Tibial artery (tissue), 4 donors: Measurements from ENCODE around the gene ADSS1.

Experiments used
- DNase-seq, 2 donors: peaks; one replicate each; pipeline ENCODE4 v3.0.0-alpha.2; 2019
- H3K27ac ChIP-seq, 2 donors: fragments of 200-600 bp; sonication (generic) in 1 of 2; 1 replicate in 1 of 2; 2 replicates in 1 of 2; pipeline ENCODE4 v1.5.1; 2018 to 2019; ENCODE audit warnings: mild to moderate bottlenecking in 1 of 2
- H3K27me3 ChIP-seq, 2 donors: fragments of 200-600 bp; sonication (generic) in 1 of 2; one replicate each; pipeline versions ENCODE4 v1.5.1 to v1.6.0; 2016 to 2019
- H3K36me3 ChIP-seq, 3 donors: fragments of 200-600 bp; sonication (generic) in 2 of 3; one replicate each; pipeline ENCODE4 v1.5.1; 2016 to 2019; ENCODE audit warnings: mild to moderate bottlenecking in 2 of 3
- H3K4me1 ChIP-seq, 4 donors: fragments of 200-600 bp; sonication (generic) in 2 of 4; 1 replicate in 3 of 4; 2 replicates in 1 of 4; pipeline ENCODE4 v1.5.1; 2016 to 2019
- H3K4me3 ChIP-seq, 2 donors: fragments of 200-600 bp; sonication (generic) in 1 of 2; 1 replicate in 1 of 2; 2 replicates in 1 of 2; pipeline ENCODE4 v1.5.1; 2018 to 2019; ENCODE audit warnings: mild to moderate bottlenecking in 2 of 2
- H3K9me3 ChIP-seq, 3 donors: fragments of 200-600 bp; sonication (generic) in 1 of 3; one replicate each; pipeline ENCODE4 v1.5.1; 2016 to 2019
- CTCF ChIP-seq, 2 experiments: fragments of 200-600 bp in 1 of 2; fragments of 450-650 bp in 1 of 2; IDR thresholded peaks; one replicate each; pipeline ENCODE4 v1.5.1; 2017 to 2019; ENCODE audit warnings: antibody characterized with exemption in 2 of 2, mild to moderate bottlenecking in 1 of 2, moderate library complexity in 1 of 2
- intact Hi-C: fragments of 100-400 bp; cut with DNase I; formaldehyde crosslinking; loops from one replicate; pipeline ENCODE4 v1.15.0; 2023; ENCODE audit warnings: low total_unique reads

The ADSS1 gene

GRCh38 chr14:104708606-104709268 is 15.3 kb upstream of the ADSS1 start:
- peak overlapping the region; percentile 54 to 55 for H3K27ac ChIP-seq
- intact Hi-C loops, result loop anchor here (1.0 to 5.0 kb wide), 2 partner anchors 41 to 58 kb away; no protein-coding TSS in a partner anchor
- H3K4me3 ChIP-seq, result no peak overlapping the region
- H3K36me3 ChIP-seq, result peaks cover 58 to 80% (median 77%) of the 10 kb centered on the region in 3 donors
- TF ChIP-seq CTCF (IDR thresholded peaks at IDR 0.05), result peak; percentile 96 to 98
- DNase-seq, result peak; percentile 58 to 86
- H3K4me1 ChIP-seq, result peaks cover 0 to 8% (median 4%) of the 10 kb centered on the region in 4 donors
- no peaks in the 10 kb centered on the region for H3K27me3 ChIP-seq
- H3K9me3 ChIP-seq, result no peaks in the 10 kb centered on the region

- Histone ChIP-seq H3K4me1 (peaks cover 0 to 8% (median 4%) of the 10 kb centered on the region in 4 donors), H3K4me3 (no peak overlapping the region), H3K27ac (peak overlapping the region; percentile 54 to 55), H3K9me3 (no peaks in the 10 kb centered on the region), H3K27me3 (no peaks in the 10 kb centered on the region), H3K36me3 (peaks cover 66 to 80% (median 77%) of the 10 kb centered on the region in 3 donors)
- no peak for DNase-seq
- TF ChIP-seq CTCF (IDR thresholded peaks at IDR 0.05), result no peak
- intact Hi-C loops, result loop anchor here (5.0 kb wide), 1 partner anchor 42 kb away; no protein-coding TSS in a partner anchor
Observed at GRCh38 chr14:104709387-104710039, 14.5 kb upstream of the ADSS1 start.

GRCh38 chr14:104710071-104710735 is 13.8 kb upstream of the ADSS1 start:
- no peak for DNase-seq
- Histone ChIP-seq H3K4me1 (peaks cover 0 to 8% (median 4%) of the 10 kb centered on the region in 4 donors), H3K9me3 (no peaks in the 10 kb centered on the region), H3K4me3 (no peak overlapping the region), H3K27ac (peak overlapping the region in 1 of 2 donors; percentile 54), H3K36me3 (peaks cover 69 to 80% (median 79%) of the 10 kb centered on the region in 3 donors), H3K27me3 (no peaks in the 10 kb centered on the region)
- no peak for TF ChIP-seq CTCF (IDR thresholded peaks at IDR 0.05)
- intact Hi-C loops, result no loop called here

GRCh38 chr14:104712881-104713734 is 10.9 kb upstream of the ADSS1 start:
- intact Hi-C loops, result no loop called here
- peaks cover 73 to 88% (median 82%) of the 10 kb centered on the region in 3 donors for H3K36me3 ChIP-seq
- no peak for TF ChIP-seq CTCF (IDR thresholded peaks at IDR 0.05)

GRCh38 chr14:104714066-104714465 is 10.0 kb upstream of the ADSS1 start:
- H3K9me3 ChIP-seq, result no peaks in the 10 kb centered on the region
- H3K27ac ChIP-seq, result no peak overlapping the region
- peaks cover 73 to 97% (median 88%) of the 10 kb centered on the region in 3 donors for H3K36me3 ChIP-seq
- peaks cover 0 to 2% (median 0%) of the 10 kb centered on the region in 4 donors for H3K4me1 ChIP-seq
- H3K27me3 ChIP-seq, result no peaks in the 10 kb centered on the region
- intact Hi-C loops, result no loop called here
- DNase-seq, result no peak
- TF ChIP-seq CTCF (IDR thresholded peaks at IDR 0.05), result no peak
- H3K4me3 ChIP-seq, result no peak overlapping the region

More at GRCh38 chr14:104712881-104713734, 10.9 kb upstream of the ADSS1 start:
- Histone ChIP-seq H3K9me3 (no peaks in the 10 kb centered on the region), H3K4me3 (no peak overlapping the region), H3K27ac (peak overlapping the region in 1 of 2 donors; percentile 5), H3K4me1 (peaks cover 0 to 8% (median 4%) of the 10 kb centered on the region in 4 donors), H3K27me3 (no peaks in the 10 kb centered on the region)
- no peak for DNase-seq
